HEK293 (cell line): ENCODE measurements around the gene DBF4.
"Not testable (repeated sequence)": the region's sequence is repeated elsewhere in the genome, so short reads cannot be mapped to it uniquely, and the experiment has no call there.

Source experiments
- CTCF ChIA-PET: fragments of 350-600 bp; formaldehyde crosslinking; extraction: SDS; loops from one replicate; lab custom pipeline; 2021; ENCODE audit warnings: antibody characterized with exemption; lab: Yijun Ruan, JAX
- POLR2A ChIA-PET: fragments of 300-600 bp; formaldehyde crosslinking; extraction: SDS; loops from one replicate; lab custom pipeline; 2020; ENCODE audit warnings: antibody characterized with exemption, inconsistent platforms; lab: Yijun Ruan, JAX
- H3K27ac ChIP-seq: fragments of 200-500 bp; sonication (Bioruptor generic); 2 replicates; pipeline ENCODE4 v1.5.1; 2014; ENCODE audit warnings: low read depth, low read length, control low read depth, inconsistent platforms; ENCODE audit errors: extremely low read depth
- H3K36me3 ChIP-seq, 2 experiments: fragments of 200-500 bp in 1 of 2; sonication (Bioruptor generic) in 1 of 2; 1 replicate in 1 of 2; 2 replicates in 1 of 2; pipeline ENCODE4 v1.5.1; 2014 to 2017; ENCODE audit warnings: inconsistent platforms in 2 of 2, low read length in 2 of 2; ENCODE audit not compliant: control insufficient read depth in 2 of 2, insufficient read depth in 1 of 2
- H3K4me1 ChIP-seq: fragments of 200-500 bp; sonication (Bioruptor generic); 2 replicates; pipeline ENCODE4 v1.5.1; 2014; ENCODE audit warnings: mild to moderate bottlenecking, low read length, inconsistent platforms; ENCODE audit not compliant: control insufficient read depth, insufficient read depth
- H3K4me3 ChIP-seq: 2 replicates; pipeline ENCODE4 v1.5.1; 2011; ENCODE audit warnings: low read depth, mild to moderate bottlenecking, control low read depth, low read length, moderate library complexity
- H3K9me3 ChIP-seq: fragments of 200-500 bp; sonication (Bioruptor generic); 2 replicates; pipeline ENCODE4 v1.5.1; 2014; ENCODE audit warnings: low read depth, low read length, inconsistent platforms; ENCODE audit not compliant: control insufficient read depth, insufficient read depth
- FEZF1 ChIP-seq: fragments of 450-650 bp; formaldehyde crosslinking; IDR thresholded peaks from 2 replicates; pipeline ENCODE4 v1.5.1; 2016; ENCODE audit warnings: missing biosample characterization, missing genetic modification characterization
- GFI1B ChIP-seq: fragments of 450-650 bp; formaldehyde crosslinking; IDR thresholded peaks from 2 replicates; pipeline ENCODE4 v1.5.1; 2016; ENCODE audit warnings: missing biosample characterization, missing genetic modification characterization
- INSM2 ChIP-seq: fragments of 450-650 bp; formaldehyde crosslinking; IDR thresholded peaks from 2 replicates; pipeline ENCODE4 v1.5.1; 2016; ENCODE audit warnings: missing biosample characterization, missing genetic modification characterization
- PRDM10 ChIP-seq: fragments of 450-650 bp; formaldehyde crosslinking; IDR thresholded peaks from 2 replicates; pipeline ENCODE4 v1.5.1; 2016; ENCODE audit warnings: missing biosample characterization, missing genetic modification characterization
- SALL2 ChIP-seq: fragments of 450-650 bp; formaldehyde crosslinking; IDR thresholded peaks from 2 replicates; pipeline ENCODE4 v1.5.0; 2017; ENCODE audit warnings: missing biosample characterization, mild to moderate bottlenecking, missing genetic modification characterization, borderline replicate concordance
- ZFP69B ChIP-seq: fragments of 450-650 bp; formaldehyde crosslinking; IDR thresholded peaks from 2 replicates; pipeline ENCODE4 v1.5.1; 2016; ENCODE audit warnings: missing biosample characterization, missing genetic modification characterization
- ZNF133 ChIP-seq: fragments of 450-650 bp; formaldehyde crosslinking; IDR thresholded peaks from 2 replicates; pipeline ENCODE4 v1.5.1; 2016; ENCODE audit warnings: missing biosample characterization, missing genetic modification characterization
- ZNF175 ChIP-seq: fragments of 450-650 bp; formaldehyde crosslinking; IDR thresholded peaks from 2 replicates; pipeline ENCODE4 v1.5.1; 2016; ENCODE audit warnings: missing biosample characterization, missing genetic modification characterization
- ZNF37A ChIP-seq: fragments of 450-650 bp; IDR thresholded peaks from 2 replicates; pipeline ENCODE4 v1.5.1; 2018; ENCODE audit warnings: missing biosample characterization, missing genetic modification characterization
- ZNF518A ChIP-seq: fragments of 450-650 bp; formaldehyde crosslinking; conservative IDR thresholded peaks from 2 replicates; pipeline ENCODE4 v1.5.1; 2016; ENCODE audit warnings: low read depth, missing biosample characterization, missing genetic modification characterization
- ZNF558 ChIP-seq: fragments of 450-650 bp; formaldehyde crosslinking; IDR thresholded peaks from 2 replicates; pipeline ENCODE4 v1.5.1; 2016; ENCODE audit warnings: missing biosample characterization, missing genetic modification characterization
- ZNF654 ChIP-seq: fragments of 450-650 bp; formaldehyde crosslinking; IDR thresholded peaks from 2 replicates; pipeline ENCODE4 v1.5.1; 2016; ENCODE audit warnings: low read depth, missing biosample characterization, missing genetic modification characterization
- ZNF692 ChIP-seq: fragments of 450-650 bp; formaldehyde crosslinking; IDR thresholded peaks from 2 replicates; pipeline ENCODE4 v1.5.1; 2016; ENCODE audit warnings: missing biosample characterization, missing genetic modification characterization
- ZNF76 ChIP-seq: fragments of 450-650 bp; formaldehyde crosslinking; IDR thresholded peaks from 2 replicates; pipeline ENCODE4; 2016; ENCODE audit warnings: low read depth, missing biosample characterization, missing genetic modification characterization, borderline replicate concordance
- ZNF792 ChIP-seq: fragments of 450-650 bp; formaldehyde crosslinking; IDR thresholded peaks from 2 replicates; pipeline ENCODE4 v1.5.1; 2016; ENCODE audit warnings: missing biosample characterization, missing genetic modification characterization

The DBF4 gene

GRCh38 chr7:87872346-87872745 is 3.9 kb upstream of the DBF4 start (continued):
- TF ChIP-seq ZNF692 (tag by site-specific recombination), result no peak
- no peak for TF ChIP-seq GFI1B (tag by site-specific recombination)
- TF ChIP-seq, all 188 proteins: peak for 0

GRCh38 chr7:87873328-87873727 is 3.0 kb upstream of the DBF4 start:
- H3K36me3 ChIP-seq, result peaks cover under 1 to 14% of the 10 kb centered on the region in 2 experiments; a peak in 1 of 3 replicates
- H3K27ac ChIP-seq, H3K9me3 ChIP-seq, H3K4me1 ChIP-seq, POLR2A ChIA-PET, H3K4me3 ChIP-seq: not testable (repeated sequence)
- CTCF ChIA-PET, result interaction anchor here (1.3 kb wide), 1 partner anchor 75 kb away, joined by 3 read pairs; no protein-coding TSS in a partner anchor

GRCh38 chr7:87874066-87874465 is 2.2 kb upstream of the DBF4 start:
- POLR2A ChIA-PET, result interaction anchor here (1.0 kb wide), 1 partner anchor 60 kb away, joined by 6 read pairs; the partner anchor contains the start of gene ADAM22
- CTCF ChIA-PET, result no interaction called here
- no peak overlapping the region for H3K4me3 ChIP-seq
- H3K4me1 ChIP-seq, result peaks cover 5% of the 10 kb centered on the region; the same call in 1 of the 2 replicates
- H3K9me3 ChIP-seq, result no peaks in the 10 kb centered on the region
- no peak overlapping the region for H3K27ac ChIP-seq
- no peak for TF ChIP-seq ZNF133
- peak; percentile 78 for TF ChIP-seq PRDM10 (tag by site-specific recombination)
- H3K36me3 ChIP-seq, result peaks cover 8 to 20% of the 10 kb centered on the region in 2 experiments; a peak in 2 of 3 replicates

- H3K36me3 ChIP-seq, result peaks cover 21 to 31% of the 10 kb centered on the region in 2 experiments
- ChIA-PET POLR2A (interaction anchor here (1.0 to 1.3 kb wide), 3 partner anchors 59 to 530 kb away, joined by 6 to 8 read pairs (median 7); partner anchors contain the start of genes ADAM22 and CROT), CTCF (interaction anchor here (0.5 to 0.6 kb wide), 2 partner anchors 35 to 1084 kb away, joined by 3 to 6 read pairs; no protein-coding TSS in a partner anchor)
- no peaks in the 10 kb centered on the region for H3K9me3 ChIP-seq
- H3K27ac ChIP-seq, result peak overlapping the region; percentile 94
- H3K4me3 ChIP-seq, result peak overlapping the region; percentile 56
- peaks cover 5% of the 10 kb centered on the region; the same call in 1 of the 2 replicates for H3K4me1 ChIP-seq
- no peak for TF ChIP-seq FEZF1 (tag by site-specific recombination)
- no peak for TF ChIP-seq ZNF76 (tag by site-specific recombination)
- TF ChIP-seq ZFP69B (tag by site-specific recombination), result no peak
- no peak for TF ChIP-seq SALL2 (tag by site-specific recombination)
- no peak for TF ChIP-seq ZNF654
- no peak for TF ChIP-seq INSM2 (tag by site-specific recombination)
- no peak for TF ChIP-seq ZNF175 (tag by site-specific recombination)
- no peak for TF ChIP-seq ZNF558
- no peak for TF ChIP-seq ZNF37A (tag by site-specific recombination)
- TF ChIP-seq ZNF792, result no peak
- TF ChIP-seq ZNF518A (tag by site-specific recombination), result no peak
Observed at GRCh38 chr7:87875151-87876039, 898 bp upstream of the DBF4 start.
